NCI-H128 (cell line): ENCODE data around the gene CD63.

Source experiments
- DNase-seq: peaks from one replicate; lab custom pipeline; 2025; ENCODE audit not compliant: unreplicated experiment; lab: John Stamatoyannopoulos, UW

Gene CD63

DNA sequence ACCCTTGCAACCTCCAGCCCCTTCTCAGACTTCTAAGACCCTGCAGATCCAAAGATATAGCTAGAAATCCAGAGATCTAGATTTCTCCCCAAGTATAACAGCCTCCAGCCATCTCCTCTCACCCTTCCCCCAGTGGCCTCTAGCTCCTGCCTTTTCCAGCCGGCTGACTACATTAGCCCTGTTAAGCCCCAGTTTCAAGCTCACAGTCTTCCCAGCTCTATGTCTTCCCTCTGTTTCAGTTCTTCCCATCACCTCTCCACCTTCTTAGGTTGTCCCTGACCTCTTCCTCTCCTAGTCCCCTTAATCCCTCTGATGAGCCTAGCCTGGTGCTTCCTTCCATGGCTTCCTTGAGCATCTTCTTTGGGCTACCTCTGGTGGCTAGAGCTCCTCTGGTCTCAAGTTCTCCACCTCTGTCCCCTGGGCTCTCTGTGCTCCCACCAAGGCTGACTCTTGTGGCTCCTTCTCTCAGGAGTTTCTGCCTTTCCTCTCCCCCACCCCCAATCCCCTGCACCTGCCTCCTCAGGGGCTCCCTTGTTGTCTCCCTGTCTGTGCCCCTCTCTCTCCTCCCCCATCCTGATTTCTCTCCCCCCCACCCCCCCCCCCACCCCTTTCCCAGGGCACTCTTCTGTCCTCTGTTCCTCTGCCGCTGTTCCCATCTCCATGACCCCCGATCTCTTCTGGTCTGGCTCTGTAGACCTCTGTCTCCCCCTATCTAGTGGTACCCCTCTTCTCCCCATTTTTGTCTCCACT, 13.3 kb upstream of the CD63 start:
- DNase-seq, result no peak

DNA sequence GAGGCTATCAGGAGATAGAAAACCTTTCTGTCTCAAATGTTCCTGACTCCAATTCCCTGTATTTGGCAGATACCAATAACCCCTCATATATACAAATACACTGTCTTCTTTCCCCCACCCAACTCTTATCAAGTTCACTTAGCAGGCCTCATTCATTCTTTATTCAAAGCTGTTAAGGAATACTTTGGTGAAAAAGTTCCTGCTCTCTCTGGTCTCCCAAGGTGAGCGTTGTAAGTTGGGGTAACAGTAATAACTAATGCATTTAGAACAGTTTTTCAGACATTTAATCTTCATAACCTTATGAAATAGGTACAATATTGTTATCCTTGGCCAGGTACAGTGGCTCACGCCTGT, 10.2 kb upstream of the CD63 start:
- DNase-seq, result no peak

DNA sequence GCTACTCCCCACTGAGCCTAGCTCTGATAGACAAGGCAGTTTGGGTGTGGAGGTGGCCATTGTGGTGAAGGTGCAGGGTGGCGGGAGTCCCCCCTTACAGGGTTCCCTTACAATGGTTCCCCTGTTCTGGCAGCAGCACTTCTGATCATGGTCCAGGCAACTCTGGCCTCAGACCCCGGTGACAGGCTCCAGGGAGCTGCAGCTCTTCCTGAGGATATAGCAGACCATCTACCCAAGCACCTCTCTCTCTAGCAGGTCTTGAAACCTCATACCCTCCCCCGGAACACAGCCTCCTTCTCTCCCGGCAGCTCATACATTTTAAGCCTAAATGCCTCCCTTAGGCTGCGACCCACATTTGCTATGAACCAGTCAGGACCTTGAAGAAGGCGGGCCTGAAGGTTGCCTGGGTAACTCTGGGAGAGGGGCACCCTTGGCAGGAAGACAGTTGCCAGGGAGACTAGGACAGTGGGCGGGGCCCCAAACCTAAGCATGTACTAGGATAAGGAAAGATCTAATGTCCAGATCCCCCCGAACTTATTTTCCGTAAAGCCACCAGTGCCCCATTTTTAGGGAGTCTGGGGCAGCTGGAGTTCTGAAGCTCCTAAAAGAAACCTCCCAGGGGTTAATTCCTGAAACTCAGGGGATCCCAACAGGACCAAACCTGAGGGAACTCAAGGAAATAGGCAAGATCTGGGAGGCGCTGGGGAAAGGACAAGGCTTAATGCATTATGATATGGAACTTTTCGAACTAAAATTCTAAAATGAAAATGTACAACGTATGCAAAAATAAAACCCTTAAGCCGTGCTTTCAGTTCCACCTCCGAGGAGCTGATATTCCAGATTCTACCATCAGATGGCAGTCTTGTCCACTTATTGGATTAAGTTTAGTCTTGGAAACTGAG, 9.6 kb upstream of the CD63 start:
- DNase-seq, result peak; percentile 86

DNA sequence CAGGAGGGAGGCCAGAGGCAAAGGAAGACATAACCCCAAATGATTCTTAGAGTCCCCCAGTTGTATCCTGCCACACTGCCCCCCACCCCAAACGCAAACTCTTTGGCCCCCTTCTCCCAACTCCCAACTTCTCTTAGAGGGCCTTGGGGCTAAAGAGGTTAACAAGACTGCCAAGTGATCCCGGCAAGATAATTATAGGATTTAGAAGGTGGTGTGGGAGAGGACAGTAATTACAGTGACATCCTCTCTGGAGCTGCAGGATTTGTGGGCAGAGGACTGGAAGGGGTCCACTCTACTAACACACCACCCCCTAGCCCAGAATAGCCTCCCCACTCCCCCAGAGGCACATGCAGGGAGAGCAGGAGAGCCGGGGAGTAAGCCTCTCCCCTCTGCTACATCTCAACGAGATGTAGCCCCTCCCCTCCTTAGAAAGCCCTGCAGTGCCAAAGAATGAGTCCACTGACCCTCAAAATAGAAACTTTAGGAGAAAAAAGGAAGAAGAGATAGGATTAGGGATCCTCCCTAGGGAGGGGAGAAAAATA, 8.8 kb upstream of the CD63 start:
- DNase-seq, result no peak

DNA sequence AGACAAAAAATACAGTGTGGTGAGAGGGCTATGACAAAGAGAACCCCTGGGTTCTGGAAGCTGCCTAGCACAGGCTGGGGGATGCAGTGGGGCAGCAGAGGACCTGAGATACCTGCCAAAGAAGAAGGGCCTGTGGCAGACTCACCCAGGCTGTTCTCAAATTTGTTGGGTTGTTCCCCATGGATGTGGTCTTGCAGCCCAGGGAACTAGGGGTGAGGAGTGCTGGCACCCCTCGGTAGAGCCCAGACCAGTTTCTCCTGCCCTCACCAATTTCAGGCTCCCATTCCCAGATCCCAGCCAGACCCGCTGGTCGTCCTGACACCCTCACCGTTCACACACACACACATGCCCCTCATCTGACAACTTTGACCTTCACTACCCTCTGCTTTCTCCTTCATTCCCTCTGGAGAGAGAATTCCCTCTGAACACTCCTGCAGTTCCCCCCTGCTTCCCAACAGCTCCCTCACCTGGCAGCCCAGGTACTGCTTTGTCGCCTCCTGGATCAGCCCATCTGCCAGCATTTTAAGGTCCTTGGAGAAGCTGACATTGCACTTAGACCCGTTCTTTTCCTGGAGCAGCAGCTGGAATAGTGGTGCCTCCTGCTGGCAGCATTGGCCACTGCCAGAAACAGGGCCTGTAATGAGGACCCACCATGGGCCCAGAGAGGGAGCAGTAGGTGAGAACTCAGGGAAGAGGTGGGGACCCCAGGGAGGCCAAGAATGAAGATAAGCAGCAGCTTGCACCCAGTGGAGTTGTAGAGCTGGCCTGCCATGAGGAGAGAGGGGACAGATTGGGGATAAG, 8.2 kb upstream of the CD63 start:
- DNase-seq, result peak; percentile 55

DNA sequence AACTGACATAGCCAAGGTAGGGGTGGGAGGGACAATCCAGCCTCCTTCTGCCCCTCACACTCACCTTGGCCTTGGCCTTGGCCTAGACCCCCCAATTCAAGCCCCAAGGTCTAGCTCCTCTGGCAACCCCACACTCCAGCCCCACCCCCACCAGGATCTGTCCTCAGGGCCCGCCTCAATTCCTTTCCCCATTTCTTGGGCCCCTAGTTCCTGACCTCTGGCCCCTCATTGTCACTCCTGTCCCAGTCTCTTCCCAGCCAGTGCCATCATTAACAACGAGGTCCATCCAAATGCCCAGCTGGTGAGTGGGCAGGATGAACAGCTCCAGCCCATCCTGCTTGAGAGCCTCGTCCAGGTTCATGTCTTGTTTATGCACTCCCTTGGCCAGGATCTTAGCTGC, 7.3 kb upstream of the CD63 start:
- no peak for DNase-seq

DNA sequence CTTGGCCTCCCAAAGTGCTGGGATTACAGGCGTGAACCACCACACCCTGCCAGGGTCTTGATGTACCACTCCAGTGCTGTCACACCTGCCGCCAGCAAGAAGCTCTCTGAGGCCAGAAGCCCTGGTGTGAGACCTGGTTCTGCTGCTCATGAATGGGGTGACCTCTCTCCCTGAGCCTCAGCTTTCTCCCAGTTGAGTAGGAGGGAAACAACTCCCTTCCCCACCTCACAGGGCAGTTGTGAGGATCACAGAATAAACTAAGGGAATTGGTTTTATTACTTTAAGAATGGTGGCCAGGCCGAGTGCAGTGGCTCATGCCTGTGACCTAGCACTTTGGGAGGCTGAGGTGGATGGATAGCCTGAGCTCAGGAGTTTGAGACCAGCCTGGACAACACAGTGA, 5.8 kb upstream of the CD63 start:
- no peak for DNase-seq

DNA sequence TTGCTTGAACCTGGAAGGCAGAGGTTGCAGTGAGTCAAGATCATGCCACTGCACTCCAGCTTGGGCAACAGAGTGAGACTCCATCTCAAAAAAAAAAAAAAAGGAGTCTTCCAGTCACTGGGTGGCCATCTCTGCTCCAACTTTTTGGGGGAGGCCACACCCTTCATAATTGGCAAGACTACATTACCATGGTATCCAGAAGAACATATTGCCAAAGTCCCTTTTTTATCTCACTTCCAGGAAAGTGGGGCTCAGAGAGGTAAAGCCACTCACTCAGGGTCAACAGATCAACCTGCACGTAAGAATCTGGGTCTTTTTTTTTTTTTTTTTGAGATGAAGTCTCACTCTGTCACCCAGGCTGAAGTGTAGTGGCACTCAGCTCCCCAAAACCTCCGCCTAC, 5.0 kb upstream of the CD63 start:
- no peak for DNase-seq

DNA sequence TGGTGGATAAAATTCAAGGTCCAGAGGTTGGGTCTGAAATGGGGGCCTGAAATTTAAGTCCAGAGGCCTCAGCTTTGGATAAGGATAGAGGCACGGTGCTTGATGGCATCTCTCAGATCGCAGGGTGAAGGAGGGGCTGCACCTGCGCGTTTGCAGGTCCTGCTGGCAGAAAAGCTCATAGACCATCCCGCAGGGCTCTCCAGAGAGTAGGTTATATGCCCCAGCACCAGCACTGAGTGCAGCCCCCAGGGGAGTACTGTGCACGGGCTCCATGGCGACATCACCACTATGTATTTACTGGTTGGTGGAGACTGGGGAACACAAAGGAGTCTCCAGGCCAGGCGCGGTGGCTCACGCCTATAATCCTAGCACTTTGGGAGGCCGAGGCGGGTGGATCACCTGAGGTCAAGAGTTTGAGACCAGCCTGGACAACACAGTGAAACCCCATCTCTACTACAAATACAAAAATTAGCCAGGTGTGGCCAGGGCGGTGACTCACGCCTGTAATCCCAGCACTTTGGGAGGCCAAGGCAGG, 4.3 kb upstream of the CD63 start:
- no peak for DNase-seq

DNA sequence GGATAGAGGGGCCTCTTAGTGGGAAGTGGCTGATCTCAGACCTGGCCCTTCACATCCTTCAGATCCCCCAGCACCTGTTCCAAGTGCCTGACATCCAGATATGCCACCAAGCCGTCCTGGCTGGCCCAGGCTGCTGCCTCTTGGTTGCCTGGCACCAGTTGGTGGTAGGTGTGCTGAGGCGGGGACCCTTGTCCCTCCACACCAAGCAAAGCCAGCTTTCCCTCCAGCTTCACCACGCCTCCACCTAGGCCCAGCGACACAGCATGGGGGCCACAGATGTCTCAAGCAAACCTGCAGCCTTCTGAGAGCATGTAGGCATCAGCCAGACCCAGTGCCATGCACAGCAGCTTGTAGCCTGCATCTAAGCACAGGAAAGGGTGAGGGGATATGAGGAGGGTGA, 3.5 kb upstream of the CD63 start:
- DNase-seq, result no peak

DNA sequence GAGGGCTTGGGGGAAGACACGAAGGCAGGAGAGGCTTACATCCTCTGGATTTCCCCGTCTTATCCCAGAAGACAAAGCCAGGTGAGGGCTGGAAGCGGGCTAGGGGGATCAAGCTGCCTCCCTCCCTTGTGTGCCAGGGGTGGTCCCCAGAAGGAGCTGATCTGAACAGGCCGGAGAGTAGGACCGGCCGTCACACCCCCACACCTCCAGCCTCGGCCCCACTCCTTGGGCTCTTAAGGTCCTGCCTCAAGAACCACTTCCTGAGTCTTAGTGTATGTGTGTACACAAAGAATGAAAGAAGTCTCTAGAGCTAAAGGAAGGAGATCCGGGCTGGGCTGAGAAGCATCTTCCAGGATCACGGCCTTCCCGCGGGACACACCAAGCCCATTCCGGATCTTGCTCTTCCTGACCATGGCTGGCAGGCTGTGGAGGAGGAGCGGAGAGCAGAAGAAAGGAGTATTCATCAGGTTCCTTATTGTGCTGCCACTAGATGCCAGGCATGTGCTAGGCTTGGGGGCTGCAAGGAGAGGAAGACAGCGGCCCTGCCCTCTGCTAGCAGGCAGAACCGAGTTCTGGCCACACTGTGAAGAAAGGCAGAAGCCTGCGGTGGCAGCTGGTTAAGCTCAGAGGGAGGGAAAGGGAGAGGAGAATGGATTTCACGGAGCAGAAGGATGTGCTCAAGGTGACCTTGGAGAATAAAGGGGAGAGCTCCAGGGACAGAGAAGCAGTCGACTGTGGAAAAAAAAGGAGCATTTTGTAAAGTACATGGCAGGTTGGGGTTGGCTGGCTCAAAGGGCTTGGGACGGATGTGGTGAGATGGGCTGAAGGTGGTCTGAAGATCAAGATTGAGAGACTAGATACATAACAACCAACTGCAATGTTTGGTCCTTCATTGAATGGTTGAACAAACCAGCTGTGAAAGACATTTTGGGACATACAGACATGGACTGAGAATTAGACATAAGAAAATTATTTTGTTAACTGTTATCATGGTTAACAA, 1.3 kb upstream of the CD63 start:
- no peak for DNase-seq

DNA sequence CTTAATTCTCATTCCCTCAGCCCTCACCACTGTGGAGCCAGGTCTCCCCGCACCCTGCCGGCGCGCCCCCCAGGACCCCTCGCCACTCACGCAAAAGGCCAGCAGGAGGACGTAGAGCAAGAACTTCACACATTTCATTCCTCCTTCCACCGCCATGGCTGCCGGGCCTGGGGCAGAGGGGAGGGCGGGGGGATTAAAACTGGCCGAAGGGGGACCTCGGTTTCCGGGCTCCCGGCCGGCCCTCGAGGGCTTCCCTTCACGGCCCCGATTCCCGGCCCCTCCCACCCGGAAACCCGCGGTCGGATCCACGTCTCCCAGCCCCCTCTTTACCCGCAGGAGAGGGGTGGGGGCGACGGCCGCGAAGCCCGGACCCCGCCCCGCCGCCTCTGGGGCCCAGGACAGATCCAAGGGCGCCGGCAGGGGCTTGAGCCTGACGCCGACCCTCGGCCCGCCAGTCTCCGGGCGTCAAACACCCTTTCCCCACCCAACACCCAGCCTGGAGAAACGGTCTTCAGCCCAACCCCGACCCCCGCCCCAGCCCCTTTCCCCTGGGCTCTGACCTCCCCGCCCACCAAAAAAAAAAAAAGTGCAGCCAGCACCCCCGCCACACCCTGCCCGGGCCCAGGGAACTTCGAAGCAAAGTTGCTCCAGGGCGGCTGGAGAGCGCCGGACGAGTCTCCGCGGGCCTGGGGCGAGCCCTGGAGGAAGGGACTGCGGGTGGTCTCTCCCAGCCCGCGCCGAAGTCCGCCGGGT, 447 bp downstream of the CD63 start:
- DNase-seq, result no peak

DNA sequence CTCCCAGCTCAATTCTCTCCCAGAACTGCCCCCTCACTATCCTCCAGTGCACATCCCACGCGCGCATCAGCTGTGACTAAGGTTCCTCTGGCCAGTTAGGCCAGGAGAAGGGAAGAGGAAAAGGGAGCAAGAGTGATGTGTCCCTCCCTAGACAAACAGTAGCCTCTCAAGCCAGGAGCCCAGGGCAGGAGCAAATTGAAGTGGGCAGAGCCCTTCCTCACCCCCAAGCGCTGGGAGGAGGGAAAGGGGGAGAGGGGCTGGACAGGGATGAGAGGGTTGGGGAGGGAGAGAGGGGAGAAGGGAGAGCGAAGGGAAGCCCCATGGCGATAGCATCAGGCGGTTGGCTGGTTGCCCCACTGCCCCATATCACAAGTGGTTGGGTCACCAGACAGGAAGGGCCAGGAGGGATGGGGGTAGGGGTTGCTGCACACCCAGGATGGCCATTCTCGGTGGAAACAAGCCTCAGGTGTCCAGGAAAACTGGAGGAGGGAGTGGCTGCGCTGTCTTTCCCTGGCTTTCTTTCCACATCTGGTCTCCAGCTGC, 1.1 kb downstream of the CD63 start:
- DNase-seq, result no peak

DNA sequence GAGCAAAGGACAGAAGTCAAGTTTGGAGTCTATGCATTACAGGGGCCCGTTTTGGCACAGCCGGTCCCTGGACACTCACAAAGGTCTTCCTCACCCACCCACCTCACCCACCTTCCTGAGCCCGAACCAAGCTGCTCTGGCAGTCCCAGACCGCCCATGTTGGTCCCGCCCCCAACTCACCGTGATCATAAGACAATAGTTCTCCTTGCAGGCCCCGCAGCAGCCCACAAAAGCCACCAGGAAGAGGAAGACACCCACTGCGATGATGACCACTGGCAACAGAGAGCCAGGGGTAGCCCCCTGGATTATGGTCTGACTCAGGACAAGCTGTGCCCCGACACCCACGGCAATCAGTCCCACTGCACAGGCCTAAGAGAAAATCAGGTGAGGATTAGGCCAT, 1.8 kb downstream of the CD63 start:
- DNase-seq, result no peak

DNA sequence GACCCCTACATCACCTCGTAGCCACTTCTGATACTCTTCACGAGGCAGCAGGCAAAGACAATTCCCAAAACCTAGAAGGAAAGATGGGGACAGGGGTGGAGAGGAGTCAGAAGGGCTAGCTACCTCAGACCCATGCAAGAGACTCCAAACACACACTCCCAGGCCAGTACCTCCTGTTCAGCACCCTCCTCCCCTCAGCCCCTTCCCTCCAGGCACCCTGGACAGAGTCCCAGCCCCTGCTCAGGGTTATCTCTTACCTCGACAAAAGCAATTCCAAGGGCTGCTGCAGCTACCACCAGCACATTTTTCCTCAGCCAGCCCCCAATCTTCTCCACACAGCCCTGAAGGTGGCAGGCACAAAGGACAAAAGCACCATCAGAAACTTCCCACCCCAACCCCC, 3.3 kb downstream of the CD63 start:
- no peak for DNase-seq

DNA sequence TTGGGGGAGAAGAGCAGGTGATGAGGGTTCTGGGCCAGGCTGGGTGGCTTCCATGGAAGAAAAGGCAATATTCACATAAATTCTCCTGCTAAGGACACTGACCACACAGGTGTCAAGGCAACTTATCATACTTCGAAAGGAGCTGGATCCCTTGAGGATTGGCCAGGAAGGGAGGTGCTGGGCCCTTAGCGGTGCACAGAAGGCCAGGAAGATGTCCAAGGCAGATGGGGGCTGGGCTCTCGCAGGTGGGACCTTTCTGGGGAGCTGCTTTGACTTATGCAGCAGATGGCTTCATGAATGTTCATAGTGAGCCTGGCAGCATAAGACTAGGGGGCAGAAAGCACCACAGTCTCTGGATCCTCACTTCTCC, 3.9 kb downstream of the CD63 start:
- DNase-seq, result no peak

DNA sequence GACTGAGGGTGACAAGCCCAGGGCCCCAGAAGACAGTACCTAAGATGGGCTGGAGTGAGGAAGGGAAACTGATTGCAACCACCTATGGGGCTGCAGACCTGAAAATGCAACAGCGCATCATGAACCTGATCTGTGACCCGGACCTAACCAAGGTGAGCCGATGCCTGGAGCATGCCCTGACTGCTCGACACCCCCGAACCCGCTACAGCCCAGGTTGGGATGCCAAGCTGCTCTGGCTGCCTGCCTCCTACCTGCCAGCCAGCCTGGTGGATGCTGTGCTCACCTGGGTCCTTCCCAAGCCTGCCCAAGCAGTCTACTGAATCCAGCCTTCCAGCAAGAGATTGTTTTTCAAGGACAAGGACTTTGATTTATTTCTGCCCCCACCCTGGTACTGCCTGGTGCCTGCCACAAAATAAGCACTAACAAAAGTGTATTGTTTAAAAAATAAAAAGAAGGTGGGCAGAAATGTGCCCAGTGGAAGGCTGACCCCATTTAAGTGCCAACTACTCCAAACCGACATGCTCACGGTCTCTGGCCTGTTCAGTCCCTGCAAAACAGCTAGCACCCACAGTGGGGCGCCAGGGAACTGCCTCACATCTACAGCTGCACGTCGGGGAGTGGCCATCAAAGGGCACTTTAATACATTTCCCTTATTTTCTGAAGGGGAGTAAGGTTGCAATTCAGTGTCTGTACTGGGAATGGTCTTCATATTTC, 4.4 kb downstream of the CD63 start:
- DNase-seq, result no peak

DNA sequence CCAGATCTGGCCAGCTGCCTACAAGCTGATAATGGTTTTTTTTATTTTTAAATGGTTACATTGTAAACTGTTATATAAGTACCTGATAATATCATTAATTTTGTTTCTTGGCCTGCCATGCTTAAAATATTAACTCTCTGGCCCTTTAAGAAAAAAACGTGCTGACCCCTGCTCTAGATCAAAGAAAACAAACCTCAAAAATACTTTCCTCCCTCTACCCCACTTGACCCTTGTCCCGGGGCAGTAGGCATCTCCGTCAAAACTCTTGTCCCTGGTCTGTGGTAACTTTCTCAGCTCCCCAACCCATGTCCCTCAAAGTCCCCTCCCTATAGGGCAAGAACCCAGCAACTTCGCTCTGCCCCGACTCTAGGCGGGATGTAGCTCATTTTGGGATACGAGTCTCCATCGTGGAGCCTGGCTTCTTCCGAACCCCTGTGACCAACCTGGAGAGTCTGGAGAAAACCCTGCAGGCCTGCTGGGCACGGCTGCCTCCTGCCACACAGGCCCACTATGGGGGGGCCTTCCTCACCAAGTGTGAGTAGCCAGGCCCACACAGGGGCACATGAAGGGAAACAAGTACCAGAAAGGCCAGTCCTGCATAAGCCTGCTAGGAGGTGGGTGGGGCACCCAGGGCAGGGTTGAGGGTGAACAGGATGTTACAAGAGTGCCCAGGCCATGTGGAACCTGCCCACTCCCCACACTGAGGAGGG, 5.1 kb downstream of the CD63 start:
- DNase-seq, result no peak
